ENCODE measurements around the gene CXorf66.
"Not testable (repeated sequence)": the region's sequence is repeated elsewhere in the genome, so short reads cannot be mapped to it uniquely, and the experiment has no call there.

Gene CXorf66

DNA sequence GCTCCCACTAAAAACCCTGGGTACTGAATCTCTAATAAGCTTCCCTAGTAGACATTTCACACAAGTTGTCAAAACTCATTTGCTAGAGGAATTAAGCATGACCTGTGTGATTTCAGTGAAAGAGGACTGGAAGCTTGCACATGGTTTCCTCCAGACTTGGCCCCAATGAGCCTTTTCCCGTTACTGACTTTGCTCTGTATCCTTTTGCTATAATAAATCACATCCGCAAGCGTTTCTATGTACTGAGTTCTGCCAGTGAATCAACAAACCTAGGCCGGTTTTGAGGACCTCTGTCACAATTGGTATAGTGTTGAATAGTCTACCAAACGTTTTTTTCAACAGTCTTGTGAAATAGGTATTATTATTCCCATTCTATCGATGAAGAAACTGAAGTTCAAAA, 40.6 kb downstream of the CXorf66 start:
- no peak for DNase-seq (ENCODE audit: low spot score)

DNA sequence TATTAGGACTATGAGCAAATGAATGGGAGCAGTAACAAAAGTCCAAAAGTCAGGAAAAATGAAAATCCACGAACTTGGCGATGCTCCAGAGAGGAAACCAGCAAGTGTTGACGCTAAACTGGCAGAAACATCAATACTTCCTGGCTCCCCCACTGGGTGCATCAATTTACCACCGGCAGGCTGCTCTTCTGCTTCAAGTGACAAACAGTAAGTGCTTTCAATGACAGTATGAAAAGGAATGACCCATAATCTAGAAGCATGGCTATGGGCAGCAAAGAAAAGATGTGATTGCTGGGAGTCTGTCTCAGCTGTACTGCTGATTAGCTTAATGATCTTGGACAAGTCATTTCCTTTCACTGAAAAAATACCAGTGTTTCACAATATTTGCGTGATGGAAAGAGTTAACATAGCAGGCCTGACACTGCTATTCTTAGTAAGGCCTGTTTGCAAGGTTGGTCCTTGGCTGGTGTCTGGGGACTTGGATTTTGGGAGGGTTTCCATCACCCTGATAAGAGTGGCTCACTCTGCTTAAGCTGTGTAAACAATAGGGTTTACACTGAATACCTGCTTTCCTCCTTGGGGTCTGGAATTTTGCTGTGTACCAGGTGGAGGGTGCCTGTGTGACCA, 41.1 kb downstream of the CXorf66 start:
- DNase-seq (ENCODE audit: low spot score): no peak

DNA sequence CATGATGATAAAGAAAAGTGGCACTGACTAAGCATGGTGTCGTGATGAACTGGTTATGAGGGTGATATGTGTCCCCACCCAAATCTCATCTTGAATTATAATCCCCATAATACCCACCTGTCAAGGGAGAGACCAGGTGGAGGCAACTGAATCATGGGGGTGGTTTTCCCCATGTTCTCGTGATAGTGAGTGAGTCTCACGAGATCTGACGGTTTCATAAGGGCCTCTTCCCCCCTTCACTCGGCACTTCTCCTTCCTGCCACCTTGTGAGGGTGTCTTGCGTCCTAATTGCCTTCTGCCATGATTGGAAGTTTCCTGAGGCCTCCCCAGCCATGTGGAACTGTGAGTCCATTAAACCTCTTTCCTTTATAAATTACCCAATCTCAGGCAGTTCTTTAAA, 44.2 kb downstream of the CXorf66 start:
- not testable (repeated sequence) for DNase-seq (ENCODE audit: low spot score)

DNA sequence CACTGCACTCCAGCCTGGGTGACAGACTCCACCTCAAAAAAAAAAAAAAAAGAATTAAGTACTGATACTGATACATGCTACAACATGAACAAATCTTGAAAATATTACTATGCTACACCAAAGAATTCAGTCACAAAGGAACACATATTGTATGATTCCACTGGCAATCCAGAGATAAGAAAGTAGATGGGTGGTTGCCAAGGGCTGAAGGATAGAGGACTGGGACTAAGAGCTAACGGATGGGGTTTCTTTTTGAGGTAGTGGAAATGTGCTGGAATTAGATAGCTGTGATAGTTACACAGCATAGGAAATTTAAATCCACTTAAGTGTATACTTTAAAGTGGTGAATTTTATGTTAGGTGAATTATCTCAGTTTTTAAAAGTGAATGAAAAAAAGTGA, 45.0 kb downstream of the CXorf66 start:
- DNase-seq (ENCODE audit: low spot score): no peak

DNA sequence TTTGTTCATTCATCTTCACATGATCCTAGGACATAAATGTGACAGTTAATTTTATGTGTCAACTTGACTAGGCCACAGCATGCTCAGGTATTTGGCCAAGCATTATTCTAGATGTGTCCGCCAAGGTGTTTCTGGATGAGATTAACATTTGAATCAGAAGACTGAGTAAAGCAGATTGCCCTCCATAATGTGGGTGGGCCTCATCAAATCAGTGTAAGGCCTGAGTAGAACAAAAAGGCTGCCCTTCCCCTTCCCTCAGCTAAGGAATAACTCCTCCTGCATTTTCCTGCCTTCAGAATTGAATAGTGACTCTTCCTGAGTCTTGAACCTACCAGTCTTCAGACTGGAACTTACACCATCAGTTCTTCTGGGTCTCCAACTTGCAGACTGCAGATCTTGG, 50.9 kb downstream of the CXorf66 start:
- DNase-seq (ENCODE audit: low spot score): no peak

DNA sequence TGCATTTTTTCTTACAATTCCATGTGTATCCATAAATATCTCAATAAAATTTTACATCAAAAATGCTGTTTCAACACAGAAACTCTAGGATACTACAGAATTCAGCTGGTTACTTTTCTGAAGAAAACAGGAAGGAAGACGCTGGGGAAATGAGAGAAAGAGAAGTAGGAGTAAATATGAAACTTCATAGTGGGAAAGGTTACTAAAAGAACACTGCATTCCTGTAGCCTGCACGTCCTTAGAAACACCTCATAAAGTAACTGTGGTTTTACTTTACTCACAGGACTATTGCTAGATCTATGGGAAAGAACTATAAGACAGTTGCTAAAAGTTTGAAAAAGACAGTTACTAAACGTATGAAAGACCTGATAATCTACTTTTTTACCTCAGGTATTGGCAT, 55.6 kb downstream of the CXorf66 start:
- peak; percentile 26 for DNase-seq (ENCODE audit: low spot score)

DNA sequence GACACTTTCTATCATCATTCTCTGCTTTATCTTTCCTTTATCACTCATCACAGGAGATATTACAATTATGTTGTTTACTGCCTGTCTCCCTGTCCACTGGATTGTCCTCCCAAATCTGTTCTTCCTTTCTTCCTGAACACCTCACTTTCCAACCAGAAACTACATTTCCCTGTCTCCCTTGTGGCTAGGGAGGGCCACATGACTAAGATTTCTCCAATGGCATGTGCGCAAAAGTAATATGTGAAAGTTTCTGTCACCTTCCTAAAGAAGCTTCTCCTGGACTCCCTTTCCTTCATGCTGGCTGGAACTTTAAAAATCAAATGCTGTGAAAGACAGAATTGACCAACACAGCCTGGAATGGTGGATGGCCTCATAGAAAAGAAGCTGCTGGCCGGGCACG, 58.2 kb downstream of the CXorf66 start:
- no peak for DNase-seq (ENCODE audit: low spot score)

DNA sequence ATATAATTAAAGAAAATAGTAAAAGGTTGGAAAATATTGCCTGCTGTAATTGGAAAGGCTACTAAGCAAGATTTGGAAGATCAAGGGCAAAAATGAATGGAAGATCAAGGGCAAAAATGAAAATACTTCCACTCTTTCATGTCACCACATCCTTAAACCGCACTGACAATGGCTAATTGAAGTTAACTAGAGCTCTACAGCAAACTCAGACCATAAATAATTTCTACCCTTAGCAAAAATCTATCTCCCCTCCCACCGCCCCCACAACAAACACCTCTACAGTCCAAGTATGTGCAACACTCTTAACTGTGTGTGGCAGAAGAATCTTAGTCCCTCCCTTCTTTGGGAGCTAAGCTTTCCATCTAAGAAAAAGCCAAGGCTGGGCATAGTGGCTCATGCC, 59.6 kb downstream of the CXorf66 start:
- DNase-seq (ENCODE audit: low spot score): no peak
